Thyroid gland (tissue), 4 donors: ENCODE results near the gene ACE.

Experiments
- CTCF ChIP-seq, 6 experiments: fragments of 200-600 bp in 3 of 6; fragments of 450-650 bp in 3 of 6; sonication (generic) in 3 of 6; IDR thresholded peaks; one replicate each; pipeline ENCODE4 v1.5.1; 2016 to 2019; ENCODE audit warnings: antibody characterized with exemption in 6 of 6, mild to moderate bottlenecking in 2 of 6, inconsistent platforms in 1 of 6, moderate library complexity in 1 of 6
- POLR2A ChIP-seq, 2 donors: fragments of 450-650 bp; IDR thresholded peaks; one replicate each; pipeline ENCODE4 v1.6.1; 2017; ENCODE audit warnings: antibody characterized with exemption in 2 of 2, mild to moderate bottlenecking in 2 of 2, moderate library complexity in 1 of 2

- TF ChIP-seq CTCF (IDR thresholded peaks at IDR 0.05) (no peak), POLR2A (IDR thresholded peaks at IDR 0.05) (no peak)
Observed at GRCh38 chr17:63480826-63481487, 4.1 kb downstream of the ACE start.
